Measurements from ENCODE around the gene PTMA. TPM values are rescaled to one million over a fixed set of nuclear protein-coding genes. Genes with fewer than 3 reads are reported as not detected.
A peak's percentile ranks its signal among the peaks of the same experiment; 100 is the strongest.

The PTMA gene
- polyA plus RNA-seq, 2 of the 4 experiments (the other 2 are of a cell fraction): 1,191 to 2,360 TPM

GRCh38 chr2:231662028-231662810 lies 46.1 kb upstream of the PTMA start (continued):
- TF ChIP-seq, protein P1, sequence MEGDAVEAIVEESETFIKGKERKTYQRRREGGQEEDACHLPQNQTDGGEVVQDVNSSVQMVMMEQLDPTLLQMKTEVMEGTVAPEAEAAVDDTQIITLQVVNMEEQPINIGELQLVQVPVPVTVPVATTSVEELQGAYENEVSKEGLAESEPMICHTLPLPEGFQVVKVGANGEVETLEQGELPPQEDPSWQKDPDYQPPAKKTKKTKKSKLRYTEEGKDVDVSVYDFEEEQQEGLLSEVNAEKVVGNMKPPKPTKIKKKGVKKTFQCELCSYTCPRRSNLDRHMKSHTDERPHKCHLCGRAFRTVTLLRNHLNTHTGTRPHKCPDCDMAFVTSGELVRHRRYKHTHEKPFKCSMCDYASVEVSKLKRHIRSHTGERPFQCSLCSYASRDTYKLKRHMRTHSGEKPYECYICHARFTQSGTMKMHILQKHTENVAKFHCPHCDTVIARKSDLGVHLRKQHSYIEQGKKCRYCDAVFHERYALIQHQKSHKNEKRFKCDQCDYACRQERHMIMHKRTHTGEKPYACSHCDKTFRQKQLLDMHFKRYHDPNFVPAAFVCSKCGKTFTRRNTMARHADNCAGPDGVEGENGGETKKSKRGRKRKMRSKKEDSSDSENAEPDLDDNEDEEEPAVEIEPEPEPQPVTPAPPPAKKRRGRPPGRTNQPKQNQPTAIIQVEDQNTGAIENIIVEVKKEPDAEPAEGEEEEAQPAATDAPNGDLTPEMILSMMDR (IDR thresholded peaks at IDR 0.05): no peak; the same call in 2 of the 3 replicates
- TF ChIP-seq TFCP2L1 (CRISPR knock-in tag; IDR thresholded peaks at IDR 0.05): no peak
- no peak for TF ChIP-seq HOXA7 (CRISPR knock-in tag; IDR thresholded peaks at IDR 0.05)
- no peak for TF ChIP-seq ZFP36 (IDR thresholded peaks at IDR 0.05; ENCODE audit: borderline replicate concordance, partially characterized antibody)
- no peak for TF ChIP-seq CEBPB (IDR thresholded peaks at IDR 0.05)
- no peak for TF ChIP-seq JUNB (IDR thresholded peaks at IDR 0.05)
- peak; percentile 75 for TF ChIP-seq TP53 (CRISPR knock-in tag; IDR thresholded peaks at IDR 0.05)
- peak; percentile 91; the same call in 1 of the 2 replicates for TF ChIP-seq HMGXB4 (CRISPR knock-in tag; IDR thresholded peaks at IDR 0.05; ENCODE audit: borderline replicate concordance)
- TF ChIP-seq HDAC2 (IDR thresholded peaks at IDR 0.05): no peak
- peak; percentile 62; the same call in 1 of the 2 replicates for TF ChIP-seq NPAS2 (CRISPR knock-in tag; IDR thresholded peaks at IDR 0.05; ENCODE audit: borderline replicate concordance)
- TF ChIP-seq BHLHE40 (IDR thresholded peaks at IDR 0.05; ENCODE audit: low read depth, low read length): no peak
- no peak for TF ChIP-seq REST (IDR thresholded peaks at IDR 0.05)
- no peak for TF ChIP-seq EP300 (IDR thresholded peaks at IDR 0.05)

DNA sequence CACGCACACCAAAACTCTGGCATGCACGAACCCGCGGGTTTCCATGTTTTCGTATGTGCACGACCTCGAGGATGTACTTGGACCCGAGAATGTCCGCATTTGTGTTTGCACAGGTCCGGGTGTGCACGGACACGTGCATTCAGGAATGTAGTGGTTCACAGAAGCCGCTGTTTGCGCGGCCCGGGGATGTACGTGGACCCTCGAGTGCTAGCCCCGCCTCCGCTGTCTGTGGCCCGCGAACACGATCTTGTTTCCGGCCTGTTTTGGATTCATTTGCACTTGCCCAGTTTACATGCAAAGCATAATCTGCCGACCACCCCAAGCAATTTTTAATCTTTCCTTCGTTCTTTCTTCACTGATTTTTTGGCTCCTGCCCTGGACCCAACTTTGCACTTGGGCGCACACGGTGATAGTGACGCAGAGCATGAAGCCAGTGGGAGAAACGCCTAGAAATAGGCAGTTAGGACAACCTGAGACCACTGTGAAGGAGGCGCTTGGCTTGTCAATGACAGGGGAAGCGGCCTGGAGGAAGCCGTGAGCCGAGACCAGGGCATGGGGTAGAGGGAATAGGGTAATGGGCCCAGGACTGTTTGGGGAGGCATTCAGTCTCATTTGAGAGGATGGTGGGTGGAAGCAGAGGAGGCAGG lies 45.4 kb upstream of the PTMA start:
- ATAC-seq: no peak
- no peak for FAIRE-seq
- peak overlapping the region; percentile 83 for H3K4me2 ChIP-seq
- ChIA-PET POLR2A (interaction anchor here (1.4 to 1.7 kb wide), 3 partner anchors 9 to 51 kb away, joined by 4 to 11 read pairs (median 7); partner anchors contain the start of gene PTMA), CTCF (interaction anchor here (78.4 to 95.1 kb wide), 2 partner anchors 12 to 21 kb away, joined by 4158 read pairs; partner anchors contain the start of gene PTMA)
- WGBS (ENCODE audit: missing lambda C conversion rate): 87% methylated on average over 34 of the region's 34 CpGs
- no peak for DNase-seq (ENCODE audit: low read depth in 1 of 2, low spot score in 1 of 2)
- TF ChIP-seq HOXB5 (CRISPR knock-in tag; IDR thresholded peaks at IDR 0.05) (0 out of 2 replicates have a peak, but pooled peaks have one; percentile 15), POLR2A (IDR thresholded peaks at IDR 0.05; ENCODE audit: low read length) (0 out of 2 replicates have a peak, but pooled peaks have one; percentile 8), ZC3H11A (IDR thresholded peaks at IDR 0.05) (no peak)
- H3K4me3 ChIP-seq: peak overlapping the region; percentile 40
- H3K4me1 ChIP-seq: peaks cover 27% of the 10 kb centered on the region
- peak overlapping the region; percentile 88 to 100 for H3K27ac ChIP-seq
- H3K9me3 ChIP-seq: no peaks in the 10 kb centered on the region
